Hematopoietic multipotent progenitor cell (in vitro differentiated cells): ENCODE data around the gene CMIP. TPM values are rescaled to one million over a fixed set of nuclear protein-coding genes. Genes with fewer than 3 reads are reported as not detected.
"Not testable (repeated sequence)": the region's sequence is repeated elsewhere in the genome, so short reads cannot be mapped to it uniquely, and the experiment has no call there.

Experiments used
- DNase-seq, 3 donors: peaks; one replicate each; pipeline ENCODE4 v3.0.0-alpha.2; 2011 to 2015; ENCODE audit warnings: low read depth in 2 of 3, low spot score in 2 of 3
- total RNA-seq: library from RNA; depleted of rRNA; stranded (reverse); fragments of >200 nt; gene quantifications from one replicate; pipeline ENCODE4 v1.2.3, GENCODE V29; 2012

The CMIP gene
- total RNA-seq = 45.2 TPM

DNA sequence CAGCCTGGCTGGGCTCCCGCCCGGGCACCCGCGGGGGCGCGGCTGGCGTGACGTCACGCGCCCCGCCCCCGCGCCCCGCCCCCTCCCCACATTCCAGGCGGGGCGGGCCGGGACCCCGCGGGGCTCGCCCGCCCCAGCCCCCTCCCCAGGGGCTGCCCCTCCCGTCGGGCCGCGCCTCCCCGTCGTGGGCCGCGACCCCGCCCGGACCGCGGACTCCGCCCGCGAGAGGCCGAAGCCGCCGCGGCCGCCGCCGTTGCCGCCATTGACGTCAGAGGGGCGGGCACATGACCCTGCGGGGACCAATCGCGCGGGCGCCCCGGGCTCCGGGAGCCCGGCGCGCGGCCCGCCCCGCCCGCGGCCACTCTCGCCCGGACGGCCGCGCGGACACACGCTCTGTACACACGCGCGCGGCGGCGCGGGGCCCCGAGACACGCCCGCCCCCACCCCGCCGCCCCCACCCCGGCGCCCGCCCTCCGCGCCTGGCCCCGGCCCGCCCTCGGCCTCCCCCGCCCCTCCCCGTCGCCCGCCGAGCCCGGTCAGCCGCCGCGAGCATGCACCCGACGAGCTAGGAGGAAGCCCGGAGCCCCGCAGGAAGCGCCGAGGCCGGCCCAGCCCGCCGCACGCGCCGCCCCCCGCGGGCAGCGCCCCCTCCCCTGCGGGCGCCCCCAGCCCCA is at the start of gene CMIP:
Gene CMIP, plus strand, starts transcription at position 361 of the 674 bp plus-strand sequence.
- DNase-seq = peak; percentile 60 to 85 (median 79)

GRCh38 chr16:81394966-81395655 is 49.5 kb upstream of the CMIP start:
- no peak for DNase-seq

GRCh38 chr16:81397058-81397878 is 47.3 kb upstream of the CMIP start:
- DNase-seq = no peak

DNA sequence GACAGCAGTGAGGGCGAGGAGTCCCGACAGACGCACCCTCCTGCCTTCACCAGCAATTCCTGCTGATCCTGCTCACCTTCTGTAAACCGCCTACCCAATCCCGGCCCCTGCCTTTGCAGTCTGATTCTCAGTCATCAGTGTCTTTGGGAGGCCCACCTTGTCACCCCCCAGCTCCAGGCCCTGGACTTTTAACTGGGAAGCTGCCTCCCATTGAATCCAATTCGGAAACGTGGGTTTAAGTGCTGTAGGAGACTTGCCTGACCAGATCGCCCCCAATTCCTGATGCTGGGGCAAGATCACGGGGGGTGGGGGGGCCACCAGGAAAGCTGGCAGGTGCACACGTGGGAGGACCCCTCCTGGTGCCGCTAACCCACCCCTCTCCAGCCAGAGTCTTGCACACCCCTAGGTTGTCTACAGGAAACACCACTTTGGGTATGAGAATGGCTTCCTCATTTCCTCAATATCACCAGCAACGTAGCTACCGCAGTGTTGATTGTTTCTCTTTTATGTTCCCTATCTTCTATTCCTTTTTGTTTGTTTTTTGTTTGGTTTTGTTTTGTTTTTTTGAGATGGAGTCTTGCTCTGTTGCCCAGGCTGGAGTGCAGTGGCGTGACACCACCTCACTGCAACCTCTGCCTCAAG is 46.6 kb upstream of the CMIP start:
- DNase-seq = peak in 2 of 3 donors; percentile 33 to 63

GRCh38 chr16:81399909-81400308 is 44.7 kb upstream of the CMIP start:
- no peak for DNase-seq

GRCh38 chr16:81401035-81401950 is 43.3 kb upstream of the CMIP start:
- no peak for DNase-seq

DNA sequence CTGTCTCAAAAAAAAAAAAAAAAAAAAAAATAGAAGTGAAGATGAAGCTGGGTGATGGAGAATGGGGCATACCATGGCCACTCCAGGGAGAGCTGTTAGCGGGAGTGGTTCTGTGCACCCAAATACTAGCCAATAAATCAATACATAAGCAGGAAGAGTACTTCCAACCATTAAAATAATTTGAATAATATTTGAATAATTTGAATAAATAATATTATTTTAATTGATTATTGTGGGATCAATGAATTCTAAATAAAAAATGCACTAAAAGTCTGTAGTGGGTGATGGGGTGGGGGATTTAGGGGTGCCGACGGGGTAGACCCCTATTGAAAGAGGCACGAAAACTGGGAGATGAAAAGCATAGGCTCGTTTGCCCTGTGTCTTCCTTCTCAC is 41.4 kb upstream of the CMIP start:
- DNase-seq = no peak

GRCh38 chr16:81403601-81404391 is 40.8 kb upstream of the CMIP start:
- peak; percentile 71 to 82 (median 82) for DNase-seq

DNA sequence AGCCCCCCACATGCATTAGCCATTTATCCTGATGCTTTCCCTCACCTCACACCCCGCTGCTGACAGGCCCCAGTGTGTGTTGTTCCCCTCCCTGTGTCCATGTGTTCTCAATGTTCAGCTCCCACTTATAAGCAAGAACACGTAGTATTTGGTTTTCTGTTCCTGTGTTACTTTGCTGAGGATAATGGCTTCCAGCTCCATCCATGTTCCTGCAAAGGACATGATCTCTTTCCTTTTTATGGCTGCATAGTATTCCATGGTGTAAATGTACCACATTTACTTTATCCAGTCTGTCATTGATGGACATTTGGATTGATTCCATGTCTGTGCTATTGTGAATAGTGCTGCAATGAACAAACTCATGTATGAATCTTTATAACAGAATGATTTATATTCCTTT is 39.6 kb upstream of the CMIP start:
- not testable (repeated sequence) for DNase-seq

DNA sequence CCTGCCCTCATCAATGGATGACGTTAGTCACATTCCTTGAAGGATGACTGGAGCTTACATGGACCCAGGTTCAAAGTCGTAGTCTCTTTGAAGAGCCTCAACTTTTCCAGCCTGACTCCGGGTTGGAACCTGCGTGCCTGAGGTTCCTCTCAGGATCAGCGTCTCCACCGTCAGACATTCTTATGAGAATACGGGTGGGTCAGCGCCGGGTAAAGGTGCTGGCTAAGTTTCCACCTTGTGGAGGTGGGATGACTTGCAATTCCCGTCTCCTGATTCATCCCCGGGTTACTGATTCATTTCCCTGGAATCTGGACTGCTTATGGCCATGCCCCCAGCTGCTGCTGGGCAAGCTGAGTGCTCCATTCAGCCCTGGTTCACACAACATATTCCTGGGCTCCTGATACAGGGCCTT is 38.9 kb upstream of the CMIP start:
- DNase-seq = no peak

DNA sequence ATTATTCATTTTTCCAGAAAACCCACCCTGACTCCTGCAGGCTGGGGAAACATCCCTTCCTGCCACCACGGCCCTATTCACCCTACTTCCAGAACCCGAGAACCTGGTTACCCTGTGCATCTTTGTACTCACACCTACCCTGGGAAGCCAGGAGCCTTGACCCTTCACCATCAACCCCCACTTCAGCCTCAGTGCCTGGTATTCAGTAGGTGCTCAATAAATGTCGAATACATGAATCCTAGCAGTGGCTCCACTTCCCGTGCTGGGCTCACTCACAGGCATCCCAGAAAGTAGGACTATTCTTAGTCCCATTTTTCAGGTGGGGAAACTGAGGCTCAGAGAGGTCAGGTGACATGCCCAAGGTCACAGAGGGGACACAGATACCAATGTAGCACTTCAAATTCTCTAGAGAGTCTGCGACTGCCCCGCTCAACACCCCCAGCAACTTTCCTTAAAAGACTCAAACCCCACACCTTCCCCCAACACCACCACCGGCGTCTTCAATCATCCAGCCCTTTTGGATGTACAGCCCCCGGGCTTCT is 36.1 kb upstream of the CMIP start:
- no peak for DNase-seq

DNA sequence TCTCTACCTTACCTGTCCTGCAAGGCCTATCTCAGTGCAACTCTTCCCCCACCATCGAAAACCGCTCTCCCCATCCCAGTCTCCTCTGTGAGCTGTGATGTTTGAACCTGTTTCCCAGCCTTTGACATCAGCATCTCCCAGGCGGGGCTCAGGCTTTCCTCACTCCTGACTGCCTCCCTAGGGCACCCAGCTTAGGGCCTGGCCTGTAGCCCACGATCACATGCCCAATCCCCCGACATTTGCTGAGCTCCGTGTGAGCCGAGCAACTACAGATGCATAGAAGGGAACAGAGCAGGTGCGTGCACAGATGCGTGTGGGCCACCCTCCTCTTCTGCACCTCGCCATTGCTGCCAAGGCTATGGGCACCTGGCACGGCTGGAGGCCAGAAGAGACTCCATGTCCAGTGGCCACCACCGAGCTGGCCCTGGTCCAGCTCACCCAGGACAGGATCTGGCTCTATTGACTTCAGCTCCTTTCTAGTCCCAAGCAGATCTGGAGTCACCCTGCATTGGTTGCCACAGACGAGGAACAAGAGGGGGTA is 35.5 kb upstream of the CMIP start:
- no peak for DNase-seq

DNA sequence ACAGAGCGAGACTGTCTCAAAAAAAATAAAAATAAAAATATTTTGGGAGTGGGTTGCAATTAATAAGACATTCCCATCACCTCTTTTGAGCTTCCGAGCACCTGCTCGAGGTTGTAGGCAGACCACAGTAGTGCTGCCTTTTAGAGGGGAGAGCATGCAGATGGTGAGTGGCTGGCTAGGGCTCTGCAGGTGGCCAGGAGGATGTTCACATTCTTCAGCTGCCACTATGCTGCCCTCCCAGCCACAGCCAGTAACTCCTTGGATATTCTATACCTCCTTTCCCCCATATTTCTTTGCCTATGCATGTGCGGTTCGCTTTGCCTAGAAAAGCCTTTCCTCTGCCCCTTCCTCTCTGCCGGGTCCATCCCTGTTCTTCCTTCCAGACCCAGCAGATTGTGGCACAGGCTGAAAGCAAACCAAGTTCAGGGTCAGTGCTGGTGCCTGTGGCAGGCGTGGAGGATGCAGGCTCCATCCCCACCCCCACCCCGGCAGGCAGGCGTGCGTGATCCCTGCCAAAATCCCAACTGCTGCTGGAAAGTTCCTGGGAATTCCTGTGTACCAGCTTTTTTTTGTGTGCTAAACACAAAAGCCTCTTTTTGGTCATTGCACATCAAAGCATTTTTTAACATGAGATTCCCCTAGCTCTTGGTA is 33.8 kb upstream of the CMIP start:
- no peak for DNase-seq

DNA sequence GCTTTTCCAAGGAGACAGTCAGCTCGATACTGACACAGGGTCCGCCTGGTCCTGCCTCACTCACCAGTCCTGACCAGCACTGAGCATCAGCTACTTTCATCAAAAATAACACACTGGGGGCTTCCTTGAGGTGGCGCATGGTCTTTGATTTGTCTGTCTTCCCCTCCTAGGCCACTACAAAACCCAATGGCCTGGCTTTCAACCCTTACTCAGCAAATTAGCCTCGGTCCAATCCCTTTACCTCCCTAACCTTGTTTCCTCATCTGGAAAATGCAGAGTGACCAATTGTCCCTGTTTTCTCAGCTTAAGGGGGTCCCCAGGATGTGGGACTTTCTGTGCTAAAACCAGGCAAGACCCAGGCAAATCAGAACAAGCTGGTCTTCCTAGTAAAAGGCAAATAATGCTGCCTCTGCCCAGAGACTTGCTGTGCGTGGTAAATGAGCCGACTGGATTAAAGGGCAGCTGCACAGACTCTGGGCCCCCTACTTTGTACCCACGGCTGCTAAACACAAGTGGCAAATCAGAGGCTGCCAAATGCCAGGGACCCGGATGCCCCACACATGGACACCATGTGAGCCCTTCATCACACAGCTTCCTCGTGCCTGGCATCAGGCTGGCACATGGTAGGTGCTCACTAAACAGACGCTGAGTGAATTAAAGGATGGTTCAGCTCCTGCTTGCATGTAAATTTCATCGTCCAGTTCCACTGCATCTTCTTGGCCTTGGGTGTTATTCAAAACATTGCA is 31.2 kb upstream of the CMIP start:
- no peak for DNase-seq

DNA sequence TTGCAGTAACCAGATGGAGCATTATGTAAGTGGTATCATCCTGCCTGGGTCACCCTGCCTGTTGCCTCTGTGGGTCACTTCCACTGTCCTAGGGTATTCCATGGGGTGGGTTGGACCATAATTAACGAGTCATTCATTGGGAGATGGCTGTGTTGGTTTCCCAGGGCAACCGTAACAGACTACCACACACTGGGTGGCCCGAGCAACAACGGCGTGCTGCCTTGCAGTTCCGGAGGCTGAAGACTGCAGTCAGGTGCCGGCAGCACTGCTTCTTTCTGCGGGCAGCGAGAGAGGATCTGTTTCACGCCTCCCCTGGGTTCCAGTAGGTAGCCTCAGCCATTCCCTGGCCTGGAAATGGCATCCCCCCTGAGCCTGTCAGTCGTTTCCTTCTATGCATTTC is 28.9 kb upstream of the CMIP start:
- DNase-seq = no peak

GRCh38 chr16:81416749-81417148 is 27.9 kb upstream of the CMIP start:
- no peak for DNase-seq

GRCh38 chr16:81417210-81417609 is 27.4 kb upstream of the CMIP start:
- no peak for DNase-seq
